ENCODE measurements around the gene TJP3. TPM values are rescaled to one million over a fixed set of nuclear protein-coding genes. Genes with fewer than 3 reads are reported as not detected.
A peak's percentile ranks its signal among the peaks of the same experiment; 100 is the strongest.

The TJP3 gene
- total and polyA plus RNA-seq, 8 donors, result 11.2 to 36.2 (median 15.7) TPM

DNA sequence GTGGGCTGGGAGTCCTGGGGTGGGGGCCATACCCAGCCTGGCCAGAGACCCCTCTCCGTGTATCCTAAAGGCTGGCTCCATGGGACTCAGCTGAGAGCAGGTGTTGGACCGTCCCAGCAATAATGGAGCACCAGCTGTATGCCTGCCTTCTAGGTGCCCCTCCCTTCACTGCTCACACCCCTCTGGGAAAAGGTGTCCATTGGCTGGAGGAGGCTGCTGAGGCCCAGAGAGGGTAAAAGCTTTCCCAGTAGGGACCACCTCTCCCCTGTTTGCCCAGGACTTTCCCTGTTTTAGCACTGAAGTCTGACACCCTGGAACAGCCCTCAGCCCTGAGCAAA, 67.2 kb downstream of the TJP3 start:
- no peak for ATAC-seq
- TF ChIP-seq, protein P1, sequence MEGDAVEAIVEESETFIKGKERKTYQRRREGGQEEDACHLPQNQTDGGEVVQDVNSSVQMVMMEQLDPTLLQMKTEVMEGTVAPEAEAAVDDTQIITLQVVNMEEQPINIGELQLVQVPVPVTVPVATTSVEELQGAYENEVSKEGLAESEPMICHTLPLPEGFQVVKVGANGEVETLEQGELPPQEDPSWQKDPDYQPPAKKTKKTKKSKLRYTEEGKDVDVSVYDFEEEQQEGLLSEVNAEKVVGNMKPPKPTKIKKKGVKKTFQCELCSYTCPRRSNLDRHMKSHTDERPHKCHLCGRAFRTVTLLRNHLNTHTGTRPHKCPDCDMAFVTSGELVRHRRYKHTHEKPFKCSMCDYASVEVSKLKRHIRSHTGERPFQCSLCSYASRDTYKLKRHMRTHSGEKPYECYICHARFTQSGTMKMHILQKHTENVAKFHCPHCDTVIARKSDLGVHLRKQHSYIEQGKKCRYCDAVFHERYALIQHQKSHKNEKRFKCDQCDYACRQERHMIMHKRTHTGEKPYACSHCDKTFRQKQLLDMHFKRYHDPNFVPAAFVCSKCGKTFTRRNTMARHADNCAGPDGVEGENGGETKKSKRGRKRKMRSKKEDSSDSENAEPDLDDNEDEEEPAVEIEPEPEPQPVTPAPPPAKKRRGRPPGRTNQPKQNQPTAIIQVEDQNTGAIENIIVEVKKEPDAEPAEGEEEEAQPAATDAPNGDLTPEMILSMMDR (IDR thresholded peaks at IDR 0.05), result no peak

DNA sequence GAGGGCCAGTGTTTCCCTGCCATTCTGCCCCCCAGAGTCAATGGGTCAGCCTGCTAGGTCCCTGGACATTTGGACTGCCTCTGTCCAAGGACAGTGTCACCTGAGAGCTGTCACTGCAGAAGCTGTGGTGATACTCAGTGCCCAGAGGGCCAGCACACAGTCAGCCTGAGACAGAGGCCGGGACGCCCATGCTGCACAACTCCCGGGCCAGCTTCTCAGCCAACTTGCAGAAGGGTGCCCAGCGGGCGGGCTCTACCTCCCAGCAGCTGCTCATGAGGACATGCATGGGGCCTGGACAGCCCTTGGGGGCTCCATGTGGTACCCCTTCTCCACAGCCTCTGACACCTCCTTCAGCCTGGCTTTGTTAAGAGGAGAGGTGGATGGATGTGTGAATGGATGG, 67.6 kb downstream of the TJP3 start:
- Histone ChIP-seq H3K4me3 (no peak overlapping the region), H3K36me3 (no peaks in the 10 kb centered on the region), H3K9me3 (peaks cover 0 to 3% of the 10 kb centered on the region in 2 donors), H3K27me3 (no peaks in the 10 kb centered on the region), H3K27ac (no peak overlapping the region), H3K4me1 (no peaks in the 10 kb centered on the region)
- intact Hi-C loops (cut with DNase I), result no loop called here
- no peak for DNase-seq
- TF ChIP-seq, protein P1 (IDR thresholded peaks at IDR 0.05), result no peak
- ATAC-seq, result no peak

More for the DNA sequence above, 67.2 kb downstream of the TJP3 start:
- DNase-seq, result no peak
- H3K4me3 ChIP-seq, result no peak overlapping the region
- no peak overlapping the region for H3K27ac ChIP-seq
- H3K27me3 ChIP-seq, result no peaks in the 10 kb centered on the region
- H3K9me3 ChIP-seq, result no peaks in the 10 kb centered on the region
- intact Hi-C loops (cut with DNase I), result no loop called here
- H3K4me1 ChIP-seq, result no peaks in the 10 kb centered on the region
- peaks cover 0 to 2% of the 10 kb centered on the region in 2 donors for H3K36me3 ChIP-seq

DNA sequence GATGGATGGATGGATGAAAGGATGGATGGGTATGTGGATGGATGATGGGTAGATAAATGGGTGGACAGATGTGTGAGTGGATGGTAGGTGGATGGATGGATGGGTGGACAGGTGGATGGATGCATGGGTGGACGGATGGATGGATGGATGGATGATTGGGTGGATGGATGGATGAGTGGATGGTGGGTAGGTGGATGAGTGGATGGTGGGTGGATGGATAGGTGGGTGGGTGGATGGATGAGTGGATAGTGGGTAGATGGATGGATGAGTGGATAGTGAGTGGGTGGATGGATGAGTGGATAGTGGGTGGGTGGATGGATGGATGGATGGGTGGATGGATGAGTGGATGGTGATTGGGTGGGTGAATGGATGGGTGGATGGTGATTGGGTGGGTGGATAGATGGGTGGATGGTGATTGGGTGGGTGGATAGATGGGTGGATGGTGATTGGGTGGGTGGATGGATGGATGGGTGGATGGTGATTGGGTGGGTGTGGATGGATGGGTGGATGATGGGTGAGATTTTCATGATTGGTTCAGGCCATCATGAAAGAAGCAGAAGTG, 68.4 kb downstream of the TJP3 start:
- Histone ChIP-seq H3K4me3 (no peak overlapping the region), H3K36me3 (no peaks in the 10 kb centered on the region), H3K27me3 (no peaks in the 10 kb centered on the region), H3K27ac (no peak overlapping the region), H3K9me3 (peaks cover 0 to 10% of the 10 kb centered on the region in 2 donors), H3K4me1 (no peaks in the 10 kb centered on the region)
- ATAC-seq (no peak), DNase-seq (no peak)
- intact Hi-C loops (cut with DNase I), result no loop called here
- TF ChIP-seq, protein P1 (IDR thresholded peaks at IDR 0.05), result no peak

DNA sequence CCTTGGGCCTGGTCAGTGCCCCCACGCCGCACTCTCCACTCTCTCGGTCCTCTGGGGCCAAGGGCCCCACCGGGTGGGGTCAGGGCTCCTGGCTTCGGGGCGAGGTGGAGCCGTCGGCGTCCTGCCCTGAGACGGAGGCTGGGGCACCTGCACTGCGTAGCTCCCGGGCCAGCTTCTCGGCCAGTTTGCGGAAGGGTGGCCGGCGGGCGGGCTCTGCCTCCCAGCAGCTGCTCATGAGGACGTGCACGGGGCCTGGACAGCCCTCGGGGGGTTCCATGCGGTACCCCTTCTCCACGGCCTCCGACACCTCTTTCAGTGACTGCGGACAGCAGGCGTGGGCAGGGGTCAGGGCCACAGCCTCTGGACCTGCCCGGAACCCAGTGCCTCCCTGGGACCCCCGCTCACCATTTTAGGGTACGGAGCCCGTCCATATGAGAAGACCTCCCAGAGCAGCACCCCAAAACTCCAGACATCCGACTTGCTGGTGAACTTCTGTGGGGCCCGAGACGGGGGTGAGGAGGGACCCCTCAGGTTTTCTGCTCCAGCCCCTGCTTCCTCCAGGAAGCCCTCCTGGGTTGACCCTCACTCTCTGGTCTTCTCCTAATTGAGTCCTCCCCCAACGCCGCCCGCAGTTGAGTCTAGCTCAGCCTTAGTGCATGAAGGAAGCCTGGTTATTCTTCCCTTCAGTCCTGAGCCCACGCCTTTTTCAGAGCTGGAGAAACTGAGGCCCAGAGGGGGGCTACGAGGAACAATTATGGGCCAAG, 70.1 kb downstream of the TJP3 start:
- TF ChIP-seq, protein P1 (IDR thresholded peaks at IDR 0.05), result no peak
- no peak overlapping the region for H3K4me3 ChIP-seq
- no peaks in the 10 kb centered on the region for H3K4me1 ChIP-seq
- peaks cover 0 to 22% of the 10 kb centered on the region in 2 donors for H3K9me3 ChIP-seq
- peaks cover 0 to 8% of the 10 kb centered on the region in 2 donors for H3K27me3 ChIP-seq
- no peaks in the 10 kb centered on the region for H3K36me3 ChIP-seq
- H3K27ac ChIP-seq, result no peak overlapping the region
- no peak for DNase-seq
- no peak for ATAC-seq
- intact Hi-C loops (cut with DNase I), result no loop called here

DNA sequence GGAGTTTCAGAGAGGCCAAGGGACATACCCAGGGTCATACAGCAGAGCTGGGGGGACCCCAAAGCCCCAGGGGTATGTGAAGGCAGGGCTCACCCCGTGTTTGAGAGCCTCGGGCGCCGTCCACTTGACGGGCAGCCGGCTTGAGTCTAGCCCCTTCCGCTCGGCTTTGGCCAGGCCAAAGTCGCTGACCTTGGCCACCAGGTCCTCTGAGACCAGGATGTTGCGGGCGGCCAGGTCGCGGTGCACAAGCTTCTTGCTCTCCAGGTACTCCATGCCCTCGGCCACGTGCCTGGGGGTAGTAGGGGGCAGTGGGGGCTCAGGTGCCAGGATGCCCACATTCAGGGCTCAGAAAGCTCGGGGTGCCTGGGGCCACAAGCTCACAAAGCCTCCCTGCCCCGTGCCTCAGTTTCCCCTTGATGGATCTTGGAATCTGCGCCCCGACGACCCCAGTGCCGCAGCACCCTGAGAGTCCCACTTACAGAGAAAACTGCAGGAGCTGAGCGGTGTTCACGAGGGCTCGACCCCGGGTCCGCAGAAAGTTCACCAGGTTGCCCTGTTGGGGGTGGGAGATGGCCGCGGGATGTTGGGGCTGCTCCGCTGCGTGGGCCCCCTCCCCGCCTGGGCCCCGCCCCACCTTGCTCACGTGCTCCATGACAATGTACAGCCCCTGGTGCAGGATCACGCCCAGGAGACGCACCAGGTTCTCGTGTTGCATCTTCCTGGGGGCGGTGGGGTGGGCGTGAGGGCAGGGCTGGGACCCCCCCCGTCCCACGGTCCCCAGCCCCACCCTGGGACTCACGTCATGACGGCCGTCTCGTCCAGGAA, 70.9 kb downstream of the TJP3 start:
- no peak for ATAC-seq
- intact Hi-C loops (cut with DNase I), result no loop called here
- Histone ChIP-seq H3K27ac (no peak overlapping the region), H3K4me3 (no peak overlapping the region), H3K4me1 (no peaks in the 10 kb centered on the region), H3K9me3 (peaks cover 0 to 22% of the 10 kb centered on the region in 2 donors), H3K36me3 (no peaks in the 10 kb centered on the region), H3K27me3 (peaks cover 0 to 16% of the 10 kb centered on the region in 2 donors)
- DNase-seq, result peak in 1 of 4 donors; percentile 78
- TF ChIP-seq, protein P1 (IDR thresholded peaks at IDR 0.05), result no peak
